Natural killer cell (primary cell): ENCODE measurements around the gene PIEZO1. TPM values are rescaled to one million over a fixed set of nuclear protein-coding genes. Genes with fewer than 3 reads are reported as not detected.

ENCODE experiments used
- ATAC-seq, 3 donors: fragments of 150-1000 bp in 2 of 3; fragments of 200-7000 bp in 1 of 3; cut with Tn5 transposase; 1 replicate in 1 of 3; 2 replicates in 2 of 3; pipeline ENCODE4 v1.10.0; 2021; ENCODE audit warnings: mild to moderate bottlenecking in 2 of 3, moderate library complexity in 2 of 3
- DNase-seq, 2 donors: peaks; one replicate each; pipeline versions ENCODE4 v3.0.0 to v3.0.0-alpha.2; 2013 to 2021; ENCODE audit warnings: mixed read lengths in 1 of 2
- H3K27ac ChIP-seq: one replicate; pipeline ENCODE4 v1.5.1; 2013; ENCODE audit warnings: mild to moderate bottlenecking, low read length
- H3K27me3 ChIP-seq: one replicate; pipeline ENCODE4 v1.6.1; 2013; ENCODE audit warnings: low read length; ENCODE audit not compliant: control insufficient read depth, insufficient read depth
- H3K36me3 ChIP-seq: one replicate; pipeline ENCODE4 v1.6.1; 2013; ENCODE audit warnings: low read length; ENCODE audit not compliant: control insufficient read depth, insufficient read depth
- H3K4me1 ChIP-seq: one replicate; pipeline ENCODE4 v1.6.1; 2013; ENCODE audit warnings: low read length; ENCODE audit not compliant: control insufficient read depth, insufficient read depth
- H3K4me3 ChIP-seq: one replicate; pipeline ENCODE4 v1.5.1; 2013; ENCODE audit warnings: low read length
- H3K9me3 ChIP-seq: one replicate; pipeline ENCODE4 v1.6.1; 2013; ENCODE audit warnings: low read length; ENCODE audit not compliant: control insufficient read depth, insufficient read depth
- H3K27ac Mint-ChIP-seq, 2 donors: one replicate each; pipeline ENCODE4 v1.8.0; 2022; ENCODE audit warnings: mild to moderate bottlenecking in 2 of 2, mixed read lengths in 2 of 2, moderate library complexity in 1 of 2
- H3K27me3 Mint-ChIP-seq, 2 donors: one replicate each; pipeline ENCODE4 v1.8.0; 2022; ENCODE audit warnings: low read depth in 2 of 2, mixed read lengths in 2 of 2
- H3K36me3 Mint-ChIP-seq: one replicate; pipeline ENCODE4 v1.8.0; 2022; ENCODE audit warnings: mixed read lengths
- H3K4me1 Mint-ChIP-seq, 2 donors: one replicate each; pipeline ENCODE4 v1.8.0; 2022; ENCODE audit warnings: mixed read lengths in 2 of 2
- H3K4me3 Mint-ChIP-seq: one replicate; pipeline ENCODE4 v1.8.0; 2022; ENCODE audit warnings: mild to moderate bottlenecking, moderate library complexity, mixed read lengths
- H3K9me3 Mint-ChIP-seq, 2 donors: one replicate each; pipeline ENCODE4 v1.8.0; 2022; ENCODE audit warnings: mixed read lengths in 2 of 2
- CTCF ChIP-seq: fragments of 200-600 bp; IDR thresholded peaks from one replicate; pipeline ENCODE4 v1.8.0; 2022; ENCODE audit warnings: antibody characterized with exemption
- WGBS: methylation state at CpG from one replicate; pipeline ENCODE4 v1.1.7; 2013; ENCODE audit warnings: missing lambda C conversion rate; ENCODE audit not compliant: insufficient coverage; 5-methylcytosine and 5-hydroxymethylcytosine counted together
- intact Hi-C: fragments of 100-400 bp; cut with micrococcal nuclease; formaldehyde crosslinking; loops from one replicate; pipeline ENCODE4 v1.14.2; 2022
- total RNA-seq, 4 donors: library from RNA; stranded (reverse); fragments of 120-200 nt in 1 of 4; gene quantifications; one replicate each; pipeline versions ENCODE4 v1.2.3 to v1.2.4, GENCODE V29; 2013 to 2022

PIEZO1 gene
- total RNA-seq, 3 donors from 2014 or later (not counting 1 experiment from before 2014, with no cell fraction given) = 172 to 197 (median 183) TPM

GRCh38 chr16:88734361-88734728 is 50.7 kb downstream of the PIEZO1 start:
- 93% methylated on average over 23 of the region's 23 CpGs for WGBS

GRCh38 chr16:88733630-88734360 is 51.2 kb downstream of the PIEZO1 start:
- H3K27me3 Mint-ChIP-seq = no peaks in the 10 kb centered on the region
- DNase-seq (no peak), ATAC-seq (no peak)
- H3K27ac ChIP-seq = no peak overlapping the region
- no peak overlapping the region for H3K4me3 ChIP-seq
- no peaks in the 10 kb centered on the region for H3K9me3 Mint-ChIP-seq
- no peak for TF ChIP-seq CTCF
- H3K4me1 ChIP-seq = peaks cover 12% of the 10 kb centered on the region
- WGBS = 93% methylated on average over 27 of the region's 27 CpGs
- intact Hi-C loops = no loop called here
- H3K4me3 Mint-ChIP-seq = no peak overlapping the region
- H3K36me3 Mint-ChIP-seq = no peaks in the 10 kb centered on the region
- peaks cover 51% of the 10 kb centered on the region for H3K36me3 ChIP-seq
- H3K27ac Mint-ChIP-seq = no peak overlapping the region
- peaks cover 0 to 8% of the 10 kb centered on the region in 2 donors for H3K4me1 Mint-ChIP-seq
- no peaks in the 10 kb centered on the region for H3K27me3 ChIP-seq
- H3K9me3 ChIP-seq = no peaks in the 10 kb centered on the region

More at GRCh38 chr16:88734361-88734728, 50.7 kb downstream of the PIEZO1 start:
- H3K4me1 ChIP-seq = peaks cover 12% of the 10 kb centered on the region
- no peaks in the 10 kb centered on the region for H3K27me3 ChIP-seq
- ATAC-seq (no peak), DNase-seq (no peak)
- no peaks in the 10 kb centered on the region for H3K9me3 ChIP-seq
- Mint-ChIP-seq H3K4me1 (peaks cover 0 to 10% of the 10 kb centered on the region in 2 donors), H3K36me3 (no peaks in the 10 kb centered on the region), H3K4me3 (no peak overlapping the region), H3K27ac (no peak overlapping the region), H3K27me3 (no peaks in the 10 kb centered on the region), H3K9me3 (no peaks in the 10 kb centered on the region)
- no peak overlapping the region for H3K27ac ChIP-seq
- TF ChIP-seq CTCF = no peak
- H3K4me3 ChIP-seq = no peak overlapping the region
- H3K36me3 ChIP-seq = peaks cover 51% of the 10 kb centered on the region
- intact Hi-C loops = no loop called here

GRCh38 chr16:88732961-88733294 is 52.1 kb downstream of the PIEZO1 start:
- no peaks in the 10 kb centered on the region for H3K9me3 ChIP-seq
- no peak overlapping the region for H3K27ac ChIP-seq
- H3K27me3 Mint-ChIP-seq = no peaks in the 10 kb centered on the region
- no peak overlapping the region for H3K4me3 Mint-ChIP-seq
- H3K4me3 ChIP-seq = no peak overlapping the region
- H3K4me1 Mint-ChIP-seq = peaks cover 0 to 5% of the 10 kb centered on the region in 2 donors
- TF ChIP-seq CTCF = no peak
- H3K27me3 ChIP-seq = no peaks in the 10 kb centered on the region
- WGBS = 93% methylated on average over 13 of the region's 13 CpGs
- DNase-seq (no peak), ATAC-seq (no peak)
- H3K27ac Mint-ChIP-seq = no peak overlapping the region
- no peaks in the 10 kb centered on the region for H3K9me3 Mint-ChIP-seq
- intact Hi-C loops = no loop called here
- no peaks in the 10 kb centered on the region for H3K36me3 Mint-ChIP-seq
- peaks cover 12% of the 10 kb centered on the region for H3K4me1 ChIP-seq
- peaks cover 52% of the 10 kb centered on the region for H3K36me3 ChIP-seq
